Left forelimb (tissue), 1 donor: ENCODE data around the gene MT1M.

ENCODE experiments used
- DNase-seq: peaks from one replicate; pipeline ENCODE4 v3.0.0-alpha.2; 2018; ENCODE audit warnings: low spot score

The MT1M gene

GRCh38 chr16:56628486-56629350, 3.7 kb upstream of the MT1M start:
- DNase-seq = no peak

GRCh38 chr16:56629531-56629930, 2.9 kb upstream of the MT1M start:
- no peak for DNase-seq

GRCh38 chr16:56630134-56630533, 2.3 kb upstream of the MT1M start:
- no peak for DNase-seq

GRCh38 chr16:56631197-56631596, 1.3 kb upstream of the MT1M start:
- no peak for DNase-seq

- DNase-seq = no peak
Measured at GRCh38 chr16:56631832-56632155, 665 bp upstream of the MT1M start.

- no peak for DNase-seq
Measured at GRCh38 chr16:56632848-56633365, 448 bp downstream of the MT1M start.

- DNase-seq = no peak
Measured at GRCh38 chr16:56633535-56633934, 1.1 kb downstream of the MT1M start.

GRCh38 chr16:56634715-56635440, 2.4 kb downstream of the MT1M start:
- no peak for DNase-seq

GRCh38 chr16:56635441-56635967, 3.0 kb downstream of the MT1M start:
- no peak for DNase-seq

GRCh38 chr16:56636616-56637413, 4.4 kb downstream of the MT1M start:
- DNase-seq = no peak

GRCh38 chr16:56637814-56638750, 5.6 kb downstream of the MT1M start, which contains the start of gene MT1A:
Gene MT1A (plus strand): TSS chr16:56638666. CDS start chr16:56638739, 73 bp downstream.
- no peak for DNase-seq

GRCh38 chr16:56639045-56639444, 6.6 kb downstream of the MT1M start:
- no peak for DNase-seq

- no peak for DNase-seq
Measured at GRCh38 chr16:56640076-56640475, 7.6 kb downstream of the MT1M start.

GRCh38 chr16:56641166-56641565, 8.7 kb downstream of the MT1M start:
- no peak for DNase-seq

- DNase-seq = no peak
Measured at GRCh38 chr16:56643080-56643778, 10.8 kb downstream of the MT1M start.

GRCh38 chr16:56643833-56644232, 11.4 kb downstream of the MT1M start:
- DNase-seq = no peak

GRCh38 chr16:56645311-56645710, 12.9 kb downstream of the MT1M start:
- no peak for DNase-seq

GRCh38 chr16:56645838-56646237, 13.4 kb downstream of the MT1M start:
- no peak for DNase-seq

- no peak for DNase-seq
Measured at GRCh38 chr16:56647641-56648431, 15.4 kb downstream of the MT1M start.
